Stimulated activated memory B cell treated with anti-CD40 and anti-IgM and Interleukin-4, amounts not matched to agents 10 μg/mL and 1 μg/mL and 100 μg/mL, for 72 hours (primary cell): ENCODE measurements around the gene ZBTB18.

Experiments used
- ATAC-seq: fragments of 150-1000 bp; cut with Tn5 transposase; 2 replicates; pipeline ENCODE4 v1.10.0; 2021
- H3K27ac Mint-ChIP-seq: one replicate; pipeline ENCODE4 v1.8.0; 2022; ENCODE audit warnings: mild to moderate bottlenecking, mixed read lengths
- H3K27me3 Mint-ChIP-seq: one replicate; pipeline ENCODE4 v1.8.0; 2022; ENCODE audit warnings: mixed read lengths
- H3K36me3 Mint-ChIP-seq: one replicate; pipeline ENCODE4 v1.8.0; 2022; ENCODE audit warnings: mixed read lengths
- H3K4me1 Mint-ChIP-seq: one replicate; pipeline ENCODE4 v1.8.0; 2022; ENCODE audit warnings: mixed read lengths
- H3K4me3 Mint-ChIP-seq: one replicate; pipeline ENCODE4 v1.8.0; 2022; ENCODE audit warnings: mild to moderate bottlenecking, moderate library complexity, mixed read lengths
- H3K9me3 Mint-ChIP-seq: one replicate; pipeline ENCODE4 v1.8.0; 2022; ENCODE audit warnings: mixed read lengths

ZBTB18 gene

GRCh38 chr1:244099258-244099930 is 48.3 kb downstream of the ZBTB18 start:
- Mint-ChIP-seq H3K4me3 (no peak overlapping the region), H3K27ac (no peak overlapping the region), H3K27me3 (peaks cover 53% of the 10 kb centered on the region), H3K9me3 (peaks cover 4% of the 10 kb centered on the region), H3K36me3 (no peaks in the 10 kb centered on the region), H3K4me1 (peaks cover 14% of the 10 kb centered on the region)
- no peak for ATAC-seq

- no peak for ATAC-seq
- H3K4me3 Mint-ChIP-seq, result no peak overlapping the region
- peaks cover 14% of the 10 kb centered on the region for H3K4me1 Mint-ChIP-seq
- peaks cover 61% of the 10 kb centered on the region for H3K27me3 Mint-ChIP-seq
- peaks cover 4% of the 10 kb centered on the region for H3K9me3 Mint-ChIP-seq
- H3K27ac Mint-ChIP-seq, result peak overlapping the region; percentile 17
- H3K36me3 Mint-ChIP-seq, result no peaks in the 10 kb centered on the region
Measured at GRCh38 chr1:244100276-244100675, 49.2 kb downstream of the ZBTB18 start.

GRCh38 chr1:244100704-244101453 is 49.8 kb downstream of the ZBTB18 start:
- H3K4me1 Mint-ChIP-seq, result peaks cover 14% of the 10 kb centered on the region
- no peak for ATAC-seq
- peak overlapping the region; percentile 24 for H3K4me3 Mint-ChIP-seq
- H3K27ac Mint-ChIP-seq, result peak overlapping the region; percentile 17
- peaks cover 67% of the 10 kb centered on the region for H3K27me3 Mint-ChIP-seq
- H3K9me3 Mint-ChIP-seq, result peaks cover 4% of the 10 kb centered on the region
- no peaks in the 10 kb centered on the region for H3K36me3 Mint-ChIP-seq

GRCh38 chr1:244102046-244102445 is 51.0 kb downstream of the ZBTB18 start:
- Mint-ChIP-seq H3K27me3 (peaks cover 76% of the 10 kb centered on the region), H3K4me1 (peaks cover 14% of the 10 kb centered on the region), H3K4me3 (no peak overlapping the region), H3K9me3 (peaks cover 4% of the 10 kb centered on the region), H3K36me3 (no peaks in the 10 kb centered on the region), H3K27ac (no peak overlapping the region)
- no peak for ATAC-seq

- no peak for ATAC-seq
- Mint-ChIP-seq H3K9me3 (peaks cover 4% of the 10 kb centered on the region), H3K4me1 (peaks cover 14% of the 10 kb centered on the region), H3K27me3 (peaks cover 76% of the 10 kb centered on the region), H3K27ac (no peak overlapping the region), H3K36me3 (no peaks in the 10 kb centered on the region), H3K4me3 (no peak overlapping the region)
Measured at GRCh38 chr1:244102468-244102867, 51.4 kb downstream of the ZBTB18 start.

GRCh38 chr1:244104309-244105060 is 53.4 kb downstream of the ZBTB18 start:
- Mint-ChIP-seq H3K9me3 (no peaks in the 10 kb centered on the region), H3K36me3 (no peaks in the 10 kb centered on the region), H3K27me3 (peaks cover 69% of the 10 kb centered on the region), H3K27ac (no peak overlapping the region), H3K4me1 (peaks cover 14% of the 10 kb centered on the region), H3K4me3 (no peak overlapping the region)
- ATAC-seq, result no peak

GRCh38 chr1:244106176-244106575 is 55.1 kb downstream of the ZBTB18 start:
- Mint-ChIP-seq H3K36me3 (no peaks in the 10 kb centered on the region), H3K27me3 (peaks cover 56% of the 10 kb centered on the region), H3K27ac (no peak overlapping the region), H3K9me3 (no peaks in the 10 kb centered on the region), H3K4me3 (no peak overlapping the region), H3K4me1 (peaks cover 10% of the 10 kb centered on the region)
- ATAC-seq, result no peak
